Chondrocyte (in vitro differentiated cells): ENCODE data around the gene CCDC3. TPM values are rescaled to one million over a fixed set of nuclear protein-coding genes. Genes with fewer than 3 reads are reported as not detected.

Experiments used
- DNase-seq: peaks from one replicate; pipeline ENCODE4 v3.0.0; 2021; ENCODE audit warnings: mixed read lengths, low spot score
- H3K27ac Mint-ChIP-seq: one replicate; pipeline ENCODE4 v1.8.0; 2021; ENCODE audit warnings: mild to moderate bottlenecking, moderate library complexity, mixed read lengths; ENCODE audit not compliant: unreplicated experiment
- H3K27me3 Mint-ChIP-seq: 2 replicates; pipeline ENCODE4 v1.8.0; 2021; ENCODE audit warnings: low read depth, mixed read lengths
- H3K36me3 Mint-ChIP-seq: 2 replicates; pipeline ENCODE4 v1.8.0; 2021; ENCODE audit warnings: low read depth, mixed read lengths
- H3K4me1 Mint-ChIP-seq: 2 replicates; pipeline ENCODE4 v1.8.0; 2021; ENCODE audit warnings: low read depth, mild to moderate bottlenecking, mixed read lengths
- H3K4me3 Mint-ChIP-seq: one replicate; pipeline ENCODE4 v1.8.0; 2021; ENCODE audit warnings: mild to moderate bottlenecking, moderate library complexity, mixed read lengths; ENCODE audit not compliant: unreplicated experiment
- H3K9me3 Mint-ChIP-seq: 2 replicates; pipeline ENCODE4 v1.8.0; 2021; ENCODE audit warnings: low read depth, mixed read lengths
- CTCF ChIP-seq: fragments of 200-600 bp; sonication (generic); IDR thresholded peaks from 2 replicates; pipeline ENCODE4 v1.5.0; 2021; ENCODE audit warnings: antibody characterized with exemption, mild to moderate bottlenecking, moderate library complexity
- total RNA-seq: library from RNA; stranded (reverse); gene quantifications from 3 replicates; pipeline ENCODE4 v1.2.1, GENCODE V29; 2021

CCDC3 gene
- total RNA-seq, 1 donor from 2014 or later = 145 TPM

GRCh38 chr10:12884851-12885250, 116.7 kb downstream of the CCDC3 start:
- Mint-ChIP-seq H3K27me3 (no peaks in the 10 kb centered on the region), H3K4me1 (peaks cover 27% of the 10 kb centered on the region), H3K36me3 (no peaks in the 10 kb centered on the region), H3K9me3 (peaks cover 2% of the 10 kb centered on the region), H3K27ac (no peak overlapping the region), H3K4me3 (no peak overlapping the region)
- no peak for TF ChIP-seq CTCF
- DNase-seq = no peak

- H3K4me1 Mint-ChIP-seq = peaks cover 3% of the 10 kb centered on the region
- DNase-seq = no peak
- TF ChIP-seq CTCF = no peak
- no peak overlapping the region for H3K27ac Mint-ChIP-seq
- H3K36me3 Mint-ChIP-seq = peaks cover 5% of the 10 kb centered on the region
- peaks cover 13% of the 10 kb centered on the region for H3K9me3 Mint-ChIP-seq
- peaks cover 3% of the 10 kb centered on the region for H3K27me3 Mint-ChIP-seq
- no peak overlapping the region for H3K4me3 Mint-ChIP-seq
Measured at GRCh38 chr10:12880423-12880822, 121.1 kb downstream of the CCDC3 start.

GRCh38 chr10:12877150-12877549, 124.4 kb downstream of the CCDC3 start:
- peaks cover 7% of the 10 kb centered on the region for H3K4me1 Mint-ChIP-seq
- H3K27ac Mint-ChIP-seq = no peak overlapping the region
- peaks cover 8% of the 10 kb centered on the region for H3K36me3 Mint-ChIP-seq
- no peak overlapping the region for H3K4me3 Mint-ChIP-seq
- peaks cover 13% of the 10 kb centered on the region for H3K9me3 Mint-ChIP-seq
- TF ChIP-seq CTCF = no peak
- H3K27me3 Mint-ChIP-seq = peaks cover 9% of the 10 kb centered on the region
- DNase-seq = no peak

GRCh38 chr10:12876266-12876665, 125.2 kb downstream of the CCDC3 start:
- Mint-ChIP-seq H3K4me3 (no peak overlapping the region), H3K27me3 (peaks cover 12% of the 10 kb centered on the region), H3K36me3 (peaks cover 8% of the 10 kb centered on the region), H3K4me1 (peaks cover 7% of the 10 kb centered on the region), H3K27ac (no peak overlapping the region), H3K9me3 (peaks cover 13% of the 10 kb centered on the region)
- no peak for TF ChIP-seq CTCF
- no peak for DNase-seq

GRCh38 chr10:12875100-12875499, 126.4 kb downstream of the CCDC3 start:
- DNase-seq = no peak
- no peak overlapping the region for H3K27ac Mint-ChIP-seq
- H3K27me3 Mint-ChIP-seq = peaks cover 12% of the 10 kb centered on the region
- H3K4me1 Mint-ChIP-seq = peaks cover 7% of the 10 kb centered on the region
- no peak overlapping the region for H3K4me3 Mint-ChIP-seq
- peaks cover 13% of the 10 kb centered on the region for H3K9me3 Mint-ChIP-seq
- H3K36me3 Mint-ChIP-seq = peaks cover 10% of the 10 kb centered on the region
- TF ChIP-seq CTCF = no peak
